GM18520 (cell line): ENCODE measurements around the gene CTNNA3.

Experiments used
- ATAC-seq: cut with Tn5 transposase; IDR thresholded peaks from one replicate; pipeline ENCODE4 v1.9.1; 2021; ENCODE audit not compliant: unreplicated experiment

Gene CTNNA3

GRCh38 chr10:66604195-66604594 is 1091.8 kb downstream of the CTNNA3 start:
- no peak for ATAC-seq

GRCh38 chr10:66591865-66592264 is 1104.1 kb downstream of the CTNNA3 start:
- ATAC-seq: no peak

- ATAC-seq: no peak
Measured at GRCh38 chr10:66587680-66588050, 1108.3 kb downstream of the CTNNA3 start.

- ATAC-seq: no peak
Measured at GRCh38 chr10:66586897-66587679, 1108.9 kb downstream of the CTNNA3 start.

GRCh38 chr10:66586073-66586472 is 1109.9 kb downstream of the CTNNA3 start:
- no peak for ATAC-seq

GRCh38 chr10:66575251-66575855 is 1120.6 kb downstream of the CTNNA3 start:
- ATAC-seq: no peak

GRCh38 chr10:66572700-66573099 is 1123.3 kb downstream of the CTNNA3 start:
- ATAC-seq: no peak

- no peak for ATAC-seq
Measured at GRCh38 chr10:66565999-66566398, 1130.0 kb downstream of the CTNNA3 start.

- ATAC-seq: no peak
Measured at GRCh38 chr10:66564287-66564686, 1131.7 kb downstream of the CTNNA3 start.

- ATAC-seq: no peak
Measured at GRCh38 chr10:66555061-66555460, 1140.9 kb downstream of the CTNNA3 start.

GRCh38 chr10:66552331-66552730 is 1143.7 kb downstream of the CTNNA3 start:
- ATAC-seq: no peak

GRCh38 chr10:66550351-66550750 is 1145.6 kb downstream of the CTNNA3 start:
- no peak for ATAC-seq

- ATAC-seq: no peak
Measured at GRCh38 chr10:66538908-66539307, 1157.1 kb downstream of the CTNNA3 start.

GRCh38 chr10:66538371-66538770 is 1157.6 kb downstream of the CTNNA3 start:
- no peak for ATAC-seq

- no peak for ATAC-seq
Measured at GRCh38 chr10:66537186-66537585, 1158.8 kb downstream of the CTNNA3 start.

GRCh38 chr10:66535439-66535838 is 1160.6 kb downstream of the CTNNA3 start:
- no peak for ATAC-seq

GRCh38 chr10:66534866-66535265 is 1161.1 kb downstream of the CTNNA3 start:
- ATAC-seq: no peak

- ATAC-seq: no peak
Measured at GRCh38 chr10:66521506-66521905, 1174.5 kb downstream of the CTNNA3 start.

GRCh38 chr10:66519616-66520015 is 1176.4 kb downstream of the CTNNA3 start:
- ATAC-seq: no peak

GRCh38 chr10:66514666-66515065 is 1181.3 kb downstream of the CTNNA3 start:
- ATAC-seq: no peak

GRCh38 chr10:66513504-66513903 is 1182.5 kb downstream of the CTNNA3 start:
- no peak for ATAC-seq

- no peak for ATAC-seq
Measured at GRCh38 chr10:66505003-66505657, 1190.9 kb downstream of the CTNNA3 start.
